Measurements from ENCODE around the gene EVPL.

- no peak for TF ChIP-seq EZH2 (IDR thresholded peaks at IDR 0.05)
- TF ChIP-seq POLR2AphosphoS5 (IDR thresholded peaks at IDR 0.05; ENCODE audit: borderline replicate concordance, low read depth, low read length): no peak
Measured at GRCh38 chr17:75983501-75984181, 43.5 kb downstream of the EVPL start.

Data from SK-N-MC (cell line).